Fibroblast of mammary gland (primary cell): ENCODE measurements around the gene SPATA24.
"Not testable (repeated sequence)": the region's sequence is repeated elsewhere in the genome, so short reads cannot be mapped to it uniquely, and the experiment has no call there.

Experiments used
- DNase-seq: peaks from one replicate; pipeline ENCODE4 v3.0.0-alpha.2; 2010; ENCODE audit warnings: low read depth
- H3K4me3 ChIP-seq: 2 replicates; pipeline ENCODE4 v1.5.1; 2011; ENCODE audit warnings: low read depth, mild to moderate bottlenecking, low read length, moderate library complexity; ENCODE audit not compliant: control insufficient read depth
- CTCF ChIP-seq: conservative IDR thresholded peaks from 2 replicates; pipeline ENCODE4 v1.5.1; 2011; ENCODE audit warnings: low read depth, low read length, inconsistent platforms; ENCODE audit not compliant: control insufficient read depth, insufficient read depth

SPATA24 gene

DNA sequence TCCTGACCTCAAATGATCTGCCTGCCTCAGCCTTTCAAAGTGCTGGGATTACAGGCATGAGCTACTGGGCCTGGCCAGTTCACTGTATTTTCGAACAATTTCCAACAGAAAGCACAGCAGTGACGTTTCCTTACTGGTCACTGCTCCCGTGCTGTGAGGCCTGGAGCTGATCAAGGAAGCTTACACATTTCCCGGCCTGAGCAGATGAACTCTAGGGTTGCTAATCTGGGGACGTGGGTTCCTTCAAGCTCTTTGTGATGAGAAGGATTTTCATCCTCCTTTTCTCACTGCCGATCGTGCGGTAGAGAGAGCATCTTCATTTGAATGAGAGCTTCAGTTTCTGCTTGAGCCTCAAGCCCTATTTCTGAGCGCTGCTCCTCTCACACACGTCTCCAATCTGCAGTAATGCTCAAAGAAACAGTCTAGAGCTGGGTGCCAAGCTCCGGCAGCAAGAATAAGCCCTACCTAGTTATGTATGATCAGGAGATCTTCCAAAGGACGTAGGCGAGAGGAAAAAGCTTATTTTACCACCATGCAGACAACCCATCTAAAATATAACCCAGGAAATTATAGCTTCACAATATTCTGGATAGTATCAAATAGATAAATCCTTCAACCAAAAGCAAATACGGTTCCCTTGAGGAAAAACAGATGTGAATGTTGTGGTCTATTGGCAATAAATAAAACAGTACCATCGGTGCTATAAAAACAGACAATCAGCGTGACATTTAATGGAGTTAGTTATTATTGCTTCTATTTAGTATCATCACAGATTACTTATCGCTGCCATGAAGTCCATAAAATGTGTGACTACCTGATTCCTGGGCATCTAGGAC lies 7.3 kb upstream of the SPATA24 start:
- peak; percentile 76 for DNase-seq
- TF ChIP-seq CTCF: no peak
- H3K4me3 ChIP-seq: no peak overlapping the region

GRCh38 chr5:139410121-139410992 lies 6.5 kb upstream of the SPATA24 start:
- DNase-seq: no peak
- H3K4me3 ChIP-seq: no peak overlapping the region
- TF ChIP-seq CTCF: no peak

GRCh38 chr5:139409116-139409515 lies 5.2 kb upstream of the SPATA24 start:
- not testable (repeated sequence) for H3K4me3 ChIP-seq, DNase-seq

GRCh38 chr5:139408191-139408590 lies 4.3 kb upstream of the SPATA24 start:
- no peak overlapping the region for H3K4me3 ChIP-seq
- TF ChIP-seq CTCF: no peak
- DNase-seq: no peak

DNA sequence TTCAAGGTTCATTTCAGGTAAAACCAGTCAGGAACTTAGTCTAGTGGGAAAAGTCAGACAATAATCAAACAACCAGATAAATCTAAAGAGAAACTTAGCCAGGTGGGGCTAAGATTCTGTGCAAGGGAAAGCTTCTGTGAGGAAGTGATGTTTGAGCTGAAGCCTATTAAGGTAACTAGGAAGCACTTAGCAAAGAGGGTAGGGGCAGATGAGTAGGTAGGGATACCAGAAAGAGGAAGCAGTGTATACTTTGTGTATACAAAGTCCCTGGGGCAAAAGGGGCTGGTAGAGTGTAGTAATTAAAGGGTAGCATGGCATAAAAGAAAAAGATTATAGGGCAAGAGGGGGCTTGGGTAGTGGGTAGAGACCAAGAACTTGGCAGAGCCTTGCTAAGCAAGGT lies 3.6 kb upstream of the SPATA24 start:
- no peak overlapping the region for H3K4me3 ChIP-seq
- TF ChIP-seq CTCF: no peak
- DNase-seq: no peak

DNA sequence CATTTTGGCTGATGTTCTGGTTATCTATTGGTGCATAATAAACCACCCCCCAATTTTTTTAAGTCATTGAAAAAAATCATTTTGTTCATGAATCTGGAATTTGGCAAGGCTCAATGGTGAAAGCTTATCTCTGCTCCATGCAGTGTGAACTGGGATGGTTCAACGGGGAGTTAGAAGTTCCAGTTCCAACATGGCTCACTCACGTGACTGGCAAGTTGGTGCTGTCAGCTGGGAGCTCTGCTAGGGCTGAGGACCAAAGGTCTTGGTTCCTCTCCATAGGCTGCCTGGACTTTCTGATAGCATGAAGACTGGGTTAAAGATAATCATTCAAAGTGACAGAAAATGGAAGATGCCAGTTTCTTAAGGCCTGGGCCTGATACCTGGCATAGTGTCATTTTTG lies 3.1 kb upstream of the SPATA24 start:
- DNase-seq: no peak
- H3K4me3 ChIP-seq: no peak overlapping the region
- TF ChIP-seq CTCF: no peak

DNA sequence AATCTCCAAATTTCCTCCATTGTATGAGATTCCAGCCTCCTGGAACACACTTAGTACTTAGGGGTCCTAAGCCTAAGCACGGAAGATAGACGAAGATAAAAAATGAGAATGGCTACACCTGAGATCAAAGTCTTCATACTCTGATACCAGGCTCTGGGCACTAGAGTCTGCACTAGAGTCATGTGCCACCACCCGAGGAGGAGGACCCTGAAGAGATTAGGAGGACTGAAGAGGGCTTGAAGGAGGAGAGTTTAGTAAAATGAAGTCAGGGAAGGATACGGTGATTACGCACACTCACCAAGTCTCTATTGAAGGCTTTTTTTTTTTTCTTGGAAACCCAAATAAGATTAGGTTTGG lies 573 bp upstream of the SPATA24 start:
- peak overlapping the region; percentile 63 for H3K4me3 ChIP-seq
- no peak for DNase-seq

More for the DNA sequence above, 573 bp upstream of the SPATA24 start:
- no peak for TF ChIP-seq CTCF
